PC-3 (cell line): Measurements from ENCODE around the gene TCEAL1. TPM values are rescaled to one million over a fixed set of nuclear protein-coding genes. Genes with fewer than 3 reads are reported as not detected.
"Not testable (repeated sequence)": the region's sequence is repeated elsewhere in the genome, so short reads cannot be mapped to it uniquely, and the experiment has no call there.

Experiments used
- ATAC-seq: fragments of 200-7000 bp; cut with Tn5 transposase; 2 replicates; pipeline ENCODE4 v1.9.1; 2020; ENCODE audit warnings: mild to moderate bottlenecking, moderate library complexity
- BruUV-seq: library from RNA; stranded (reverse); fragments of 400-500 nt; replicated peaks from 2 replicates; lab custom pipeline; 2021; lab: Mats Ljungman, UMichigan
- CTCF ChIA-PET: fragments of 300-600 bp; sonication (Branson Sonifier 250); formaldehyde crosslinking; loops from one replicate; lab custom pipeline; 2022; ENCODE audit warnings: antibody characterized with exemption; lab: Charles Lee
- POLR2A ChIA-PET: fragments of 300-600 bp; sonication (Branson Sonifier 250); formaldehyde crosslinking; loops from one replicate; lab custom pipeline; 2022; ENCODE audit warnings: antibody characterized with exemption; ENCODE audit not compliant: unreplicated experiment; lab: Charles Lee
- DNase-seq: peaks from one replicate; pipeline ENCODE4 v3.0.0-alpha.2; 2015
- H2AFZ ChIP-seq: fragments of 300-600 bp; sonication (generic); 2 replicates; pipeline ENCODE4 v1.6.0; 2016; ENCODE audit warnings: antibody characterized with exemption, low read length
- H3F3A ChIP-seq: fragments of 300-600 bp; sonication (generic); one replicate; pipeline ENCODE4 v1.6.0; 2017; ENCODE audit warnings: antibody characterized with exemption, low read length, control low read depth, mild to moderate bottlenecking; ENCODE audit not compliant: unreplicated experiment
- H3K27ac ChIP-seq: fragments of 300-600 bp; sonication (generic); 2 replicates; pipeline ENCODE4 v1.5.1; 2016; ENCODE audit warnings: mild to moderate bottlenecking, low read length
- H3K27me3 ChIP-seq: fragments of 300-600 bp; sonication (generic); 2 replicates; pipeline ENCODE4 v1.6.1; 2016; ENCODE audit warnings: low read length, mixed read lengths
- H3K36me3 ChIP-seq: fragments of 300-600 bp; sonication (generic); 2 replicates; pipeline ENCODE4 v1.6.1; 2016; ENCODE audit warnings: low read depth, mixed run types, low read length, mixed read lengths
- H3K4me1 ChIP-seq: fragments of 300-600 bp; sonication (generic); 2 replicates; pipeline ENCODE4 v1.5.1; 2016; ENCODE audit warnings: low read length; ENCODE audit not compliant: insufficient read depth
- H3K4me2 ChIP-seq: fragments of 300-600 bp; sonication (generic); 2 replicates; pipeline ENCODE4 v1.6.0; 2016; ENCODE audit warnings: low read length
- H3K4me3 ChIP-seq: fragments of 300-600 bp; sonication (generic); 2 replicates; pipeline ENCODE4 v1.5.1; 2016; ENCODE audit warnings: mild to moderate bottlenecking, low read length, mixed read lengths
- H3K79me2 ChIP-seq: fragments of 300-600 bp; sonication (generic); 2 replicates; pipeline ENCODE4 v1.6.1; 2017; ENCODE audit warnings: low read length, mixed read lengths
- H3K9ac ChIP-seq: fragments of 300-600 bp; sonication (generic); 2 replicates; pipeline ENCODE4 v1.6.0; 2016; ENCODE audit warnings: mild to moderate bottlenecking, low read length
- H3K9me2 ChIP-seq: fragments of 300-600 bp; sonication (generic); replicated peaks from 2 replicates; pipeline ENCODE4 v1.6.1; 2016; ENCODE audit warnings: mixed run types, low read length, mixed read lengths
- H3K9me3 ChIP-seq: fragments of 300-600 bp; sonication (generic); 2 replicates; pipeline ENCODE4 v1.6.1; 2016; ENCODE audit warnings: low read length, mixed read lengths
- H4K20me1 ChIP-seq: fragments of 300-600 bp; sonication (generic); 2 replicates; pipeline ENCODE4 v1.6.1; 2016; ENCODE audit warnings: low read length, mixed read lengths
- CTCF ChIP-seq: fragments of 300-600 bp; sonication (generic); conservative IDR thresholded peaks from 2 replicates; pipeline ENCODE4 v1.5.1; 2017; ENCODE audit warnings: antibody characterized with exemption, low read depth, mild to moderate bottlenecking, low read length
- EZH2 ChIP-seq: fragments of 300-600 bp; sonication (generic); IDR thresholded peaks from one replicate; pipeline ENCODE4 v1.6.1; 2017; ENCODE audit warnings: antibody characterized with exemption, mild to moderate bottlenecking, low read length; ENCODE audit not compliant: unreplicated experiment
- EZH2phosphoT487 ChIP-seq: fragments of 300-600 bp; sonication (generic); IDR thresholded peaks from 2 replicates; pipeline ENCODE4 v1.6.1; 2018; ENCODE audit warnings: mild to moderate bottlenecking, antibody characterized with exemption, low read length, borderline replicate concordance
- intact Hi-C: fragments of 100-400 bp; cut with micrococcal nuclease; formaldehyde crosslinking; loops from 2 replicates; pipeline ENCODE4 v1.9.0; 2023
- total RNA-seq: library from RNA; depleted of rRNA; stranded (reverse); fragments of >200 nt; gene quantifications from 2 replicates; pipeline ENCODE4 v1.2.3, GENCODE V29; 2014

Gene TCEAL1
- total RNA-seq, 1 experiment from 2014 or later: 22.8 TPM

- peaks cover 2% of the 10 kb centered on the region for H3F3A ChIP-seq
- H3K79me2 ChIP-seq: no peaks in the 10 kb centered on the region
- no TSS peak for BruUV-seq
- ChIA-PET POLR2A (no interaction called here), CTCF (no interaction called here)
- H3K27ac ChIP-seq: peak overlapping the region; percentile 52
- intact Hi-C loops: no loop called here
- H3K9ac ChIP-seq: no peak overlapping the region
- no peaks in the 10 kb centered on the region for H3K9me3 ChIP-seq
- TF ChIP-seq CTCF (no peak), EZH2phosphoT487 (no peak), EZH2 (no peak)
- no peak overlapping the region for H3K4me3 ChIP-seq
- H2AFZ ChIP-seq: no peak overlapping the region
- ATAC-seq: peak; percentile 62
- H3K36me3 ChIP-seq: no peaks in the 10 kb centered on the region
- DNase-seq: peak; percentile 41
- H3K9me2 ChIP-seq: no peaks in the 10 kb centered on the region
- peak overlapping the region; percentile 29; the same call in 1 of the 2 replicates for H3K4me2 ChIP-seq
- H4K20me1 ChIP-seq: no peaks in the 10 kb centered on the region
- no peaks in the 10 kb centered on the region for H3K27me3 ChIP-seq
- H3K4me1 ChIP-seq: peaks cover 27% of the 10 kb centered on the region
Observed at GRCh38 chrX:103651151-103651773, 22.5 kb downstream of the TCEAL1 start.

GRCh38 chrX:103655230-103656000 is 26.6 kb downstream of the TCEAL1 start:
- POLR2A ChIA-PET: not testable (repeated sequence)
- H3K27ac ChIP-seq: peak overlapping the region; percentile 99

GRCh38 chrX:103656617-103657016 is 27.8 kb downstream of the TCEAL1 start:
- intact Hi-C loops: loop anchor here (2.0 kb wide), 1 partner anchor 18 kb away; no protein-coding TSS in a partner anchor
- no TSS peak for BruUV-seq
- POLR2A ChIA-PET: no interaction called here
- peak; percentile 95 for DNase-seq
- Histone ChIP-seq H4K20me1 (no peaks in the 10 kb centered on the region), H3K36me3 (no peaks in the 10 kb centered on the region), H3K4me2 (peak overlapping the region; percentile 70), H2AFZ (no peak overlapping the region), H3K4me1 (peaks cover 48% of the 10 kb centered on the region), H3K4me3 (peak overlapping the region; percentile 40; the same call in 1 of the 2 replicates), H3K27me3 (no peaks in the 10 kb centered on the region), H3K9me2 (no peaks in the 10 kb centered on the region), H3K9me3 (no peaks in the 10 kb centered on the region), H3K27ac (peak overlapping the region; percentile 99), H3K79me2 (no peaks in the 10 kb centered on the region), H3K9ac (peak overlapping the region; percentile 81), H3F3A (peaks cover 4% of the 10 kb centered on the region)
- CTCF ChIA-PET: interaction anchor here (1.0 kb wide), 1 partner anchor 27 kb away, joined by 5 read pairs; no protein-coding TSS in a partner anchor
- peak; percentile 88 for ATAC-seq
- TF ChIP-seq EZH2phosphoT487 (no peak), CTCF (no peak), EZH2 (no peak)

More at GRCh38 chrX:103655230-103656000, 26.6 kb downstream of the TCEAL1 start:
- H3K9me3 ChIP-seq, H3K79me2 ChIP-seq, H2AFZ ChIP-seq, H3K27me3 ChIP-seq, H3K9me2 ChIP-seq, BruUV-seq, H3K36me3 ChIP-seq, H3K4me3 ChIP-seq, H3F3A ChIP-seq, ATAC-seq, H4K20me1 ChIP-seq, intact Hi-C loops, CTCF ChIA-PET: not testable (repeated sequence)
- H3K4me1 ChIP-seq: peaks cover 60% of the 10 kb centered on the region
- H3K4me2 ChIP-seq: peak overlapping the region; percentile 70; the same call in 1 of the 2 replicates
- H3K9ac ChIP-seq: peak overlapping the region; percentile 70
- DNase-seq: peak; percentile 40

- BruUV-seq, POLR2A ChIA-PET, H3K79me2 ChIP-seq, H3F3A ChIP-seq, H3K36me3 ChIP-seq, H2AFZ ChIP-seq, H3K9me2 ChIP-seq, H3K27me3 ChIP-seq, H3K9me3 ChIP-seq, H4K20me1 ChIP-seq: not testable (repeated sequence)
- Histone ChIP-seq H3K4me3 (peak overlapping the region; percentile 40; the same call in 1 of the 2 replicates), H3K4me1 (peaks cover 46% of the 10 kb centered on the region), H3K9ac (peak overlapping the region; percentile 81), H3K27ac (peak overlapping the region; percentile 99), H3K4me2 (peak overlapping the region; percentile 70)
- CTCF ChIA-PET: interaction anchor here (1.0 kb wide), 1 partner anchor 27 kb away, joined by 5 read pairs; no protein-coding TSS in a partner anchor
- DNase-seq (peak; percentile 54), ATAC-seq (peak; percentile 22)
- intact Hi-C loops: loop anchor here (2.0 kb wide), 1 partner anchor 18 kb away; no protein-coding TSS in a partner anchor
Observed at GRCh38 chrX:103657066-103657465, 28.3 kb downstream of the TCEAL1 start.
